Measurements from ENCODE around the gene CDH19.

CDH19 gene, protein sequence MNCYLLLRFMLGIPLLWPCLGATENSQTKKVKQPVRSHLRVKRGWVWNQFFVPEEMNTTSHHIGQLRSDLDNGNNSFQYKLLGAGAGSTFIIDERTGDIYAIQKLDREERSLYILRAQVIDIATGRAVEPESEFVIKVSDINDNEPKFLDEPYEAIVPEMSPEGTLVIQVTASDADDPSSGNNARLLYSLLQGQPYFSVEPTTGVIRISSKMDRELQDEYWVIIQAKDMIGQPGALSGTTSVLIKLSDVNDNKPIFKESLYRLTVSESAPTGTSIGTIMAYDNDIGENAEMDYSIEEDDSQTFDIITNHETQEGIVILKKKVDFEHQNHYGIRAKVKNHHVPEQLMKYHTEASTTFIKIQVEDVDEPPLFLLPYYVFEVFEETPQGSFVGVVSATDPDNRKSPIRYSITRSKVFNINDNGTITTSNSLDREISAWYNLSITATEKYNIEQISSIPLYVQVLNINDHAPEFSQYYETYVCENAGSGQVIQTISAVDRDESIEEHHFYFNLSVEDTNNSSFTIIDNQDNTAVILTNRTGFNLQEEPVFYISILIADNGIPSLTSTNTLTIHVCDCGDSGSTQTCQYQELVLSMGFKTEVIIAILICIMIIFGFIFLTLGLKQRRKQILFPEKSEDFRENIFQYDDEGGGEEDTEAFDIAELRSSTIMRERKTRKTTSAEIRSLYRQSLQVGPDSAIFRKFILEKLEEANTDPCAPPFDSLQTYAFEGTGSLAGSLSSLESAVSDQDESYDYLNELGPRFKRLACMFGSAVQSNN

DNA sequence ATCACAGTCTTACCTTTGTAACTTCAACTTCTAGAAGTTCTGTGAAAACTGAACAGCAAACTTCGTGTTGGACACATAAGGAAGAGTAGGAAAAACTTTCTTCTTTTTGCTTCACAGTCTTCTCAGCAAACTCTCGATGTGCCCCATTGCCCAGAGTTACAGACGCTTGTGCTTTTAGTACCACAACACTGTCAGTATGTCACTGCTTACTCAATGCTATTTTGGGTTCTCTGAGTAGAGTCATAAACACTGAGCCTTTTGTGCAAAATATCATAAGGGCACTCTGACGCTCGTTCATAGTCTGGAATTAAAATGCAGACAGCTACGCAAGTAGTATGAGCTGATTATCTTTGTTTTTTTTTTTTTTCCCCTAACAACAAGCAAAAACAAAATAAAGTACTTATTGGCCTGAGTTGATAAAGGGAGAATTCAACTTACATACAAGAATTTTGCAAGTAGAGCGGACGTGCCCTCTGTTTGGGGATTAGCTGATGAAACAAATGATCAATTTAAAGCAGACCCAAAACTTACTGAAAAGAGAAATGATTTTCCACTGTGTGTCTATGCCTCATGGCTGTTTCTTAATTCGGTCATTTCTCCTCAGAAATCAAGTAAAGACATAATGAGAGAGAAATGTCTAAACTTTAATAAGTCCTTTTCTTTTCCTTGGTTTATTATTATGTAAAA lies at the start of gene CDH19:
TSS of gene CDH19 (minus strand) at position 150 of the 687 bp plus-strand sequence. CDS start 31,886 bp downstream, outside the sequence.
- no peak for DNase-seq (ENCODE audit: low read depth, low spot score)

DNA sequence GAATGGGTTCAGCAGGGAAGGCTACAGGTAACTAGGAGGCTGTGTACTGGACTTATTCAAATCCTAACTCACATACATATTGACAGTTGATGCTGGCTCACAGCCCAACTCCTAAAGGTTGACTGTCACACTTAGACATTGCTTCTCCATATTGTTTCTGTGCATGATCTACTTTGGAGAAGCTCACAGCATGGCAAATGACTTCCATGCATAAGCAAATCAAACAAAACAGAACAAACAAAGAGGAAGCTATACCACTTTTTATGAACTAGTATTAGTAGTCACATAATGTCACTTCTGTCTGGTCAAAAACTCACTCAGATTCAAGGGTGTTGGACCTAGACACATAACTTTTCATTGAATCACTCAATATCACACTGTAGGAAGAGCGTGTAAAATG lies 43.8 kb upstream of the CDH19 start:
- no peak for DNase-seq (ENCODE audit: low read depth, low spot score)

DNA sequence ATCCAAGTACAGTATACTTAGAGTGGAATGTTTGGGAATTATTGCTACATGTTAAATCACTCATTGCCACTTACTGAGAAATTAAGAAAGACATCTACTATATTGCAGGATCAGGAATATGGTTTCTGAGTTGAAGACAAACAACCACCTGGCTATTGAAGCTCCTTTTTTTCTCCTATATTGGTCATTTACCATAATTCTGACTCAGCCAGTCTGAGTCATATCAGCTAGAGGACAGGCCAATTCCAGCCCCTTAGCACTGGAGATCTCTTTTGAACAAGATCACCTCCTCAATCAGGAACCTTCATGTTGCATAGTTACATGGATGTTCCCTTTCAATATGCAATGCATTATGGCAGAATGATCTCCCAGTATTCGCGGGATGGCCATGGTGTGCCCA lies 42.7 kb upstream of the CDH19 start:
- no peak for DNase-seq (ENCODE audit: low read depth, low spot score)

DNA sequence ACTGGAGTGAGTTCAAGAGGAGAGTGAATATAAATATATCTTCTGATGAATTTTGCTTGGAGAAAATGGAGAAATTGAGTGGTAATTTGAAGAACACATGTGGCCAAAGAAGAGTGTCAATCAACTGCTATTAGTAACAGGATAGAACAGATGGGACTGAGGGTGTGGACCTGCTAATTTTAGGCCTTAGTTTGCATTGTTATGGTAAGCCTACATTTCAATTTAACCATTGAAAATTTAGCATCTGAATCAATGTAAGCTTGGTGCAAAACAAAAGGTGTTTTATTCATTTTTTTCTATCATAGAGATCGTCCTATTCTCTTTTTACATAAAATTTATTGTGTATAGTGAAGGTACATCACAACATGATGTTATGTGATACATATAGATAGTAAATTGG lies 42.1 kb upstream of the CDH19 start:
- no peak for DNase-seq (ENCODE audit: low read depth, low spot score)

DNA sequence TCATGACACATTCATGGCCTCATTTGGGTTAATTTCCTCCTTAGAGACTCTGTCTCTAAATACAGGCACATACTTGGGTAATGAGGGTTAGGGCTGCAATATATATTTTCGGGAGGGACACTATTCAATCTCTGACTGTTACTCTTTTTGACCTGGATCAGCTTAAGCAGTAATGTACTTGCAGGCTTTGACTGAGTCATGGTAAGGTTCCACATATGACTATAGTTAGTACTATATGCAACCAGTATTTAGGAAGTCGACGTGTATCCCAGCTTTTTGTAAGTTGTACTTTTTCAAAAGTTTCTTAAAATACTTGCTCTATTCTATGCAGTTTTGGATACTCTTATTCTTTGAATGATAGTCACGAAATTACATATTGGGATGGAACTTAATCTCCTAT lies 37.2 kb upstream of the CDH19 start:
- no peak for DNase-seq (ENCODE audit: low read depth, low spot score)

DNA sequence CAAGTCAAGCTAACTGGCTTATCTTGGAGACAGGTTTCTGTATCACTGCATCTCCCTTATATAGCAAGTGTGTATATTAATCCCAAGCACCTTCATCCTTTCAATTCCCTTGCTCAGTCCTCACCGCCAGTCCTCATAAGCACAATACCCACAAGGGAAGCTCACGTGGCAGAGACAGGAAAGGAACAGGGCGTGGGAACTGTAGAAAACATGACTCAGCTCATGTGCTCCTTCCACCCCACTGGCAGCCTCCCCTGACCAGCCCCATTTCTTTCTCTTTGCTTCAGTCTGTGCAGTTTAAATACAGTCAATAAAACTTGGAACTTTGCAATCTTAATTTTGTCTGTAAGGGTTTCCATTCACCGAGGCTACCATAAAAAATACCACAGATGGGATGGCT lies 36.5 kb upstream of the CDH19 start:
- no peak for DNase-seq (ENCODE audit: low read depth, low spot score)

DNA sequence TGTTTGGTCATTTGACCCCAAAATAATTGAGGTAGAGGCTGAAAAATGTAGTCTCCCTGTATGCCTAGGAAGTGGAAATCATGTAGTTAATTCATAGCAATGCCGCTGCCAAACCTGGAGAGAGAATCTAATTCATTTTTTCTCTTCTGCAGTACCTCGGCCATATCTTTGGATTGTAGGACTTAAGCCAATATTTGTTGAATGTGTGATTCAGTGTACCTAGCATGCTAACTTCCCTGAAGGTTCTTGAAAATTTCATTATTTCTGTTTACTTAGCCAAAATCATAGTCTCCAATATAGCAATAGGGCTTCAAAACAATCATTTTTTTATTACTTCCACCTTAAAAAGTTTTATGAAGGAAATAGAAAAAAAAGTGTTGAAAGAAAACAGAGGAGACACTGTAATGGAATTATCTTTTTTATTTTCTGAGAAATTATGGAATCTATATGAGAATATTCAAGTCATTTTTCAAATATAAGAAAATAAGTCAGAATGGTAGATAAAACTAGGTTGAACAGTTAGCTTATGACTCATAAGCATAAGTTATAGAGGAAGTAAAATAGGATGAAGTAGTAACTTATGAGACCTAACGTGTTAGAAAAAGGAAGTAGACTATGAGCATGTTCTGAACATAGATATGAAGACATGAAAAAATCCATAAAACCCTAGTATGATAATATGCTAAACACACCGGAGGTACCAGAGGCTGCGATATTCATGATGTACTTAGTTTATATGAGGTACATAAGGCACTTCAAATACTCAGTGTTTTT lies 35.2 kb upstream of the CDH19 start:
- no peak for DNase-seq (ENCODE audit: low read depth, low spot score)

DNA sequence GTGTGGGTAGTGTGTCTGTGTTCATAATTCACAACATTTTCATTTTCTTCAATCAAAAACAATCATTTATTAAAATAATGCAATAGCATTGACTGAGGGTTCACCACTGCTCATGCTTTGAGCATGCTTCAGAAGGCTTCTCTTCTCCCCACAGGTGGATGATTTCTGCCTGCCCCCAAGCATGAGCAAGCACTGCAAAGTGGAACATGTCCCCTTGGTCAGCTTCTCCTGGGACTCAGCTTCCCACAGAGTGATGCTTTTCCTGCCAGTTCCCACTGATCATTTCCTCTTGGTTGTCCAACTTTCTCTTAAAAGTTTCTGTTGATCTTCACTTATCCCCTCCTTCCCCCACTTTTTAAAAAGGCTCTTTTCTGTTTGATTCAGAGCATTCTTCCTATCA lies 31.5 kb upstream of the CDH19 start:
- DNase-seq (ENCODE audit: low read depth, low spot score): no peak

DNA sequence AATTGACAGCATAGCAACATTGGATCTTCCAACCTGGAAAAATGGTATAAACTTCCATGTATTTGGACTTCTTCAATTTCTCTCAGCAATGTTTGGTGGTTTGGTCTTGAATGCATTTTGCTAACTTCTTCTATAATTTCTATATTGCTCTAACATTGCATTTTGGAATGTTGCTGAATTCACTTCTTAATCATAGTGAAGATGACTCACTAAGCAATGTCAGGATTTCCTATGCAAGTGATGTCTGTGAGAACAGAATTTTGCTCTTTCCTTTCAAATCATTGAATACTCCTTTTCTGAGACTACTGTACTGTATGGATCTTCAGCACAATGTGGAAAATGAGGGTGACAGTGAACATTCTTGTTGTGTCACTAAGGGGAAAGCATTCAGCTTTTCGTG lies 28.9 kb upstream of the CDH19 start:
- DNase-seq (ENCODE audit: low read depth, low spot score): no peak

DNA sequence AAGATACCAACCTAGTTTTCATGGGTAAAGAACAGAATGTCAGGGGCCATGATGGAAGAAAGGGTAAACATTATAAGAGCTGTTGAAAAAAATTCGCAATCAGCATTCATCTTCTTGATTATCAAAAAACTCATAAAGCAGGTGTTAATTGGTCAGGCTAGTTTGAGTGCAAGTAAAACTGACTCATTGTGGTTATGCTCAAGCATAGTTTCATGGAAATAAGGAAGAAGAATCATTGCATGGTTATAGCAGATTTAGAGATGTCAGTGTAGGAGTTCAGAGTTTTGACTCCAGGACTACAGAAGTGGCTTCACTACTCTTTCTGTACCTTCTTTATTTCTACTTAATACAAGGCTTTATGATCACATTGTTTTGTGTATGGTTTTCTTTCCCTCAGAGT lies 26.9 kb upstream of the CDH19 start:
- DNase-seq (ENCODE audit: low read depth, low spot score): no peak

DNA sequence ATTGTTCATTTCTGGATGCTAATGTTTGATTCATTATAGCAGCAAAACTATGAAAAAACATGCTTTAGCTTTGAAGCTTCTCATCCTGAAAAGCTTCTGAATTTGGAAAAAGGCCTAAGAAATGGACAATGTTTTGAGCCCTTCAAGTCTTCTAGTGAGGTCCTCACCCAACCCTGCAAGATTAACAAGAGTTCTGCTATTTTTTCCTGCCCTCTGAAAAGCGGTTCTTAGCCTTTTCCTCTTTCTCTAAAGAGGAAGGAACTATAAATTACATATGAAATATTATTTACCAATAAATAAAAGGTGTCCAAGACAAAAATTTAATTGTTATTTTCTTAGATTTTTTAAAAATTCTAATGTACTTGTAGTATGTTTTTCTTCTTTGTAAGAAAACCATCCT lies 19.9 kb upstream of the CDH19 start:
- DNase-seq (ENCODE audit: low read depth, low spot score): no peak

DNA sequence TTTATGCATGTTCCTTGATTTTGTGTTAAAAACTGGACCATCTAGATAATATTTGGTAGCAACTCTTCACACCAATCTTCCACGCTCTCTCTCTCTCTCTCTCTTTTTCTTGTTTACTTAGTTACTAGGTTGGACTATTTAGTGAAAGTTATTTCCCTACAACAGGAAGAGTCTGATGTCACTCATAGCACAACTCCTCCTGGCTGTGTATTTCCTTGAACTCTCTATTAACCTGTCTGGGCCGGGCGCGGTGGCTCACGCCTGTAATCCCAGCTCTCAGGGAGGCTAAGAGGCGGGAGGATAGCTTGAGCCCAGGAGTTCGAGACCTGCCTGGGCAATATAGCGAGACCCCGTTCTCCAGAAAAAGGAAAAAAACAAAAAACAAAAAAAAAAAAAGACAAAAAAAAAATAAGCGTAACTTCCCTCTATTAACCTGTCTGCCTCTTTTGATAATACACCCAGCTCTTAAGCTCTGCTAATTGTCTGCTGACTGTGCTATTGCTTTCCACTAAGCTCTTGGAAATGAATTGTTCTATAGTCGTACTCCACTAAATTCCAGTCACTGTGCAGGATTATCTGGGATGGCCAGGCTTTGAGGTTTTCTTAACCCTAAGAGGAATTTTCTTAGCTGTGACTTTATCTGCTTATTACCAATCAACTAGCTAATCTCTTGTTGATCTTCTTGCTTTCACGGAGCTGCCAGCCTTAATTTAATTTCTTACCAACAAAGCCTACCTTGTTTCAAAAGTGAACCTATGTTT lies 18.1 kb upstream of the CDH19 start:
- no peak for DNase-seq (ENCODE audit: low read depth, low spot score)

DNA sequence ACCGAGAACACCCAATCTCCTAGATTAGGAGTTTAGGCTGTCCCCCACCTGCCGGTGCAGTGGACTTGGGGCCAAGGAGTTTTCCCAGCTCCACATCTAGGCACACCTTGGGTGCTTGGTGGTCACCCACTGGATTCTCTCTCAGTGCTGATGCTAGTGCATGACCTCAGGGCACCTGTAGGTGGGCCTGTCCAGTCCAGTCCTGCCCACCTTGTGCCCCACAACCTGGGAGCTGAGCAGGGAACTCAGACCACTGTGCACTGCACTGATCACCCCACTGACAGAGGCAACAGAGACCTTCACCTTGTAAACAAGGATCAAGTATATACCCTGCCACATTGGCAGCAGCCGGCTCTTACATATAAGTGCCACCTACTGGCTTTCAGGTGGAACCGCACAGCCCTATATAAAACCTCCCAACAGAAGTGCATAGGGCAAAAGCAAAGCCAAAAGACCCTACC lies 12.7 kb upstream of the CDH19 start:
- no peak for DNase-seq (ENCODE audit: low read depth, low spot score)

DNA sequence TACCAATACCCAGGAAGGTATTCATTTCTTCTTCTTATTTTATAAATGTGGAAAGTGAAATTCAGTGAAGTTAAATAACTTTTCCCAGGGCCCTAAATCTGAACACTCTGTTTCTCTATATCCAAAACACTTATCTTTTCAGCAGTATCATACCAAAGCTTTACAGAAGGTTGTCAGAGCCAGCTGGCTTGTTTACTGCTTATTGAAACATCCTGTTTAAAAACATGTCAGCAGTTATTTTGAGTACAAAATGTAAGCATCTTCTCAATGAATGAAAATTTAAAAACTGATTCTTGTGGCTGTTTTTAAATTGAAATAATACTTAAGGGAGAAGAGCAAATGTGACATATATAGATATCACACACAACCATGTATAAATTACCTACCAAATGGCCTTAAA lies 11.3 kb upstream of the CDH19 start:
- no peak for DNase-seq (ENCODE audit: low read depth, low spot score)

DNA sequence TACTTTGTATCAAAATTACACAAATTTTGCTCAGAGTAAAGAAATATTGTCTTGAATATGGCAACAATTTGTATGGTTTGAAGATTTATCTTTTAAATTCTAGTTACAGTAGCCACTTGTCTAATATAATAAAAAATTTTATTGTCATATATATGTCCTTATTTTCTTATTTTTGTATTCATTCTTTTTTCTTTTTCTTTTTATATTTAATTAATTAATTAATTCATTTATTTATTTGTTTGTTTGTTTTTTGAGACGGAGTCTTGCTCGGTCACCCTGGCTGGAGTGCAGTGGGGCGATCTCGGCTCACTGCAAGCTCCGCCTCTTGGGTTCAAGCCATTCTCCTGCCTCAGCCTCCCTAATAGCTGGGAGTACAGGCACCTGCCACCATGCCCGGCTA lies 3.7 kb upstream of the CDH19 start:
- DNase-seq (ENCODE audit: low read depth, low spot score): no peak

DNA sequence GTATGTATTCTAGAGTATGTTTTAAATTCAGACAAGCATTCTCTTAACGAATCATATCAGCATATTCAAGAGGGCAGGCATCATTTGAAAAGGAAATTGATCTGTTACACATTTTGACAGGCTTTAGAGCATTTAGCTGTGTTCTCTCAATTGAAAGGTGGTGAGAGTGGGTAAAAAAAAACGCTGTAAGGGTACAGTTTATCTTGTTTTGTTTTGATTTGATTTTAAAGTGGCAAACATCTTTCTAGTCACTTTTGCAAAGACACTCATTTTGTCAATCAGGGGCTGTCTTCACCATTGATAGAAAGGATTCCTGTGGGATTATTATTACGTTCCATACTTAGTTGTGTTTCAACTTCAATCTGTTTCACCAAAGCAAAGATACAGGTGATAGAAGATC lies 2.2 kb downstream of the CDH19 start:
- no peak for DNase-seq (ENCODE audit: low read depth, low spot score)

DNA sequence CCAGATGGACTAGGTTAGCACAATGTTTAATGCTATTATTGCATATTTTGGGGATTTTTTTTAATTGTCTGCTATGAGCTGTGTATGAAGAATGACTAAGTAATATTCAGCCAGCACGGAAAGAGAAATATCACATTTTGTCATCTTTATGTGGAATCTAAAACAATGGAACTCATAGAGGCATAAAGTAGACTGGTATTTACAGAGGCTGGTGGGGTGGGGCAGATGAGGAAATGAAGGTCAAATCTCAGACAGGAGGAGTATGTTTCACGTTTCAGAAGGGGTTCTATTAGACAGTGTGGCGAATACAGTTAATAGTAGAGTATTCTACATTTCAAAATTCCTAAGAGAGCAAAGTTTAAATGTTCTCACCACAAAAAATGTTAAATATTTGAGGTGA lies 4.7 kb downstream of the CDH19 start:
- DNase-seq (ENCODE audit: low read depth, low spot score): no peak

DNA sequence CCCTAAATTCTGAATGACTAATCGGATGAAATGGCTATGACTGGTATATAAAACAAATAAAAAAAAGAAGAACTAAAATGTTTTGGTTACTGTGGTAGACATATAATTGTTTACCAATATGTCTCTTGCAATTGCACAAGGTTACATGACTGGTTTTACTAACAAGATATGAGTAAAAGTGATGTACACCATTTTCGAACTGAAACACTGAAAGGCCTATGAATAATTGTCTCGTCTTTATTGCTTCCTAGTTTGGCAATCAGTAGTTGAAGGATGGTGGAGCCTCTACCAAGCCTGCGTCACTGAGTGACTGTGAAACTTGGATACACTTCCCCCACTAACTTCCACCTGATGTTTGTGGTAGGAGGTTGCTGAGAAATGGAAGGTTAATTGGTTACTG lies 16.5 kb downstream of the CDH19 start:
- DNase-seq (ENCODE audit: low read depth, low spot score): no peak

DNA sequence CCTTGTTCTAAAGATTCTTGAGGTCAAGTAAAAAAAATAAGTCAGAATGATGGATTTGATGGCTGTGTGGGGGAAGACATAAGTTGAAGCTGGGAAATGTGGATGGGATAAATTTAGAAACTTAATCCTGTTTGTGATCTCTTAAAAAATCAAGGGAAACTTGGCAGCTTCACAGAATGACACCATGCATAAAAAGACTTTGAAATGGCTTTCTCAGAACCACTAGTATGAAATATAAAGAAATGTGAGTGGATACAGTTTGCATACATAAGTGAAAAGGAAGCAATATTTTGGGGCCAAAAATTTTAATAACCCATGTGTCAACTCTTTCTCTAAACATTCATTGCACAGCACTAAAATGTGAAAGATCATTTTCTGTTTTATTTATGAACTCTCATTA lies 21.7 kb downstream of the CDH19 start:
- DNase-seq (ENCODE audit: low read depth, low spot score): no peak

DNA sequence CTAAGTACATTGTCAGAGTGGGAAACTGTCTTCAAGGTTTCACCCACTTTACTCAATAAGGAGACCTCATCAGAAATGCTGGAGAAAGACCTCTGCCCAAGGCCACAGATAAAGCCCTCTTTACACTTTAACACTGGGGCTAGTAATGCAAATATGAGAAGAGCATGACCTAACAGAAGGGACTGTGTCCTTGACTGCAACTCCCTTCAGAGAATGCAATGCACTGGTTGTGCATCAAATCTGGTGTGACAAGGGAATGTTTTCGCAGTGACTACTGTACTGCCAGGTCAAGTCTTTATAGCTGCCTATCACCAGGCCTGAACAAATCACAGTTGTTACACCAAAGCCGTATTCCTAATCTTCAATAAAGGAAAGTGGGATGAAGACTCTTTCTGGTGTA lies 28.6 kb downstream of the CDH19 start:
- DNase-seq (ENCODE audit: low read depth, low spot score): no peak

DNA sequence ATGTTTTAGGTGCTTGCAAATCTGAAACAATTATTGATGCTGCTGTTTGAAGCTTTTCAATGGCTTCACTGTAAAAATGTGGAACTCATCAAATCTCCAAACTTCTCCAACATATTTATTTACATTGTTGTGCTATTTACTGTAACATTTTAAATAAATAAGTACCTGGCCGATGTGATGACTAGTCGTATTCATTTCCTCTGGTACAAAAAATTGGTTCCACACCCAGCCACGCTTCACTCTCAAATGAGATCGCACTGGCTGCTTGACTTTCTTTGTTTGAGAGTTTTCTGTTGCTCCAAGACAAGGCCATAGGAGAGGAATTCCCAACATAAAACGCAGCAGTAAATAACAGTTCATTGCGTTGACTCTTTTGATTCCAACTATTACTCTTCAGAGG lies 32.0 kb downstream of the CDH19 start:
- no peak for DNase-seq (ENCODE audit: low read depth, low spot score)
